Right atrium auricular region (tissue), 2 donors: Measurements from ENCODE around the gene PDE9A. TPM values are rescaled to one million over a fixed set of nuclear protein-coding genes. Genes with fewer than 3 reads are reported as not detected.
"Not testable (repeated sequence)": the region's sequence is repeated elsewhere in the genome, so short reads cannot be mapped to it uniquely, and the experiment has no call there.

Experiments
- DNase-seq: peaks from one replicate; pipeline ENCODE4 v3.0.0-alpha.2; 2019; ENCODE audit warnings: low spot score
- H3K27ac ChIP-seq, 2 donors: fragments of 200-600 bp; sonication (generic); 1 replicate in 1 of 2; 2 replicates in 1 of 2; pipeline ENCODE4 v1.5.1; 2016 to 2019
- H3K27me3 ChIP-seq, 2 donors: fragments of 200-600 bp; sonication (generic); one replicate each; pipeline versions ENCODE4 v1.5.1 to v1.6.0; 2017 to 2019
- H3K36me3 ChIP-seq: fragments of 200-600 bp; sonication (generic); one replicate; pipeline ENCODE4 v1.5.1; 2016
- H3K4me1 ChIP-seq, 2 donors: fragments of 200-600 bp; sonication (generic); one replicate each; pipeline versions ENCODE4 v1.5.1 to v1.6.0; 2017 to 2019
- H3K4me3 ChIP-seq, 2 donors: fragments of 200-600 bp; sonication (generic); 1 replicate in 1 of 2; 2 replicates in 1 of 2; pipeline ENCODE4 v1.5.1; 2017 to 2019; ENCODE audit warnings: mild to moderate bottlenecking in 1 of 2, moderate library complexity in 1 of 2
- H3K9me3 ChIP-seq, 2 donors: fragments of 200-600 bp; sonication (generic); one replicate each; pipeline ENCODE4 v1.5.1; 2019
- CTCF ChIP-seq, 2 donors: fragments of 200-600 bp; sonication (generic); IDR thresholded peaks; one replicate each; pipeline ENCODE4 v1.5.1; 2019; ENCODE audit warnings: antibody characterized with exemption in 2 of 2
- total RNA-seq, 2 donors: library from RNA; depleted of rRNA; stranded (reverse); fragments of >200 nt; gene quantifications; one replicate each; pipeline ENCODE4 v1.1.0, GENCODE V29; 2016

PDE9A gene
- total RNA-seq, 2 donors from 2014 or later, result 1.1 to 2.0 TPM

- TF ChIP-seq CTCF (IDR thresholded peaks at IDR 0.05), result no peak
- no peaks in the 10 kb centered on the region for H3K9me3 ChIP-seq
- no peak overlapping the region for H3K27ac ChIP-seq
- no peaks in the 10 kb centered on the region for H3K4me1 ChIP-seq
- H3K36me3 ChIP-seq, result no peaks in the 10 kb centered on the region
- no peak for DNase-seq
- no peaks in the 10 kb centered on the region for H3K27me3 ChIP-seq
- H3K4me3 ChIP-seq, result no peak overlapping the region
Observed at GRCh38 chr21:42794551-42794950, 141.1 kb downstream of the PDE9A start.

- H3K4me1 ChIP-seq, result no peaks in the 10 kb centered on the region
- H3K27me3 ChIP-seq, result no peaks in the 10 kb centered on the region
- no peak overlapping the region for H3K27ac ChIP-seq
- no peaks in the 10 kb centered on the region for H3K36me3 ChIP-seq
- no peak for DNase-seq
- H3K9me3 ChIP-seq, result no peaks in the 10 kb centered on the region
- TF ChIP-seq CTCF (IDR thresholded peaks at IDR 0.05), result no peak
- H3K4me3 ChIP-seq, result no peak overlapping the region
Observed at GRCh38 chr21:42796327-42797062, 143.1 kb downstream of the PDE9A start.

- TF ChIP-seq CTCF (IDR thresholded peaks at IDR 0.05), result no peak
- DNase-seq, result no peak
- H3K27me3 ChIP-seq, result no peaks in the 10 kb centered on the region
Observed at GRCh38 chr21:42797522-42797921, 144.1 kb downstream of the PDE9A start.

GRCh38 chr21:42798106-42798505, 144.7 kb downstream of the PDE9A start:
- Histone ChIP-seq H3K27me3 (no peaks in the 10 kb centered on the region), H3K9me3 (no peaks in the 10 kb centered on the region), H3K4me3 (no peak overlapping the region), H3K27ac (no peak overlapping the region), H3K4me1 (no peaks in the 10 kb centered on the region), H3K36me3 (no peaks in the 10 kb centered on the region)
- no peak for TF ChIP-seq CTCF (IDR thresholded peaks at IDR 0.05)
- no peak for DNase-seq

More at GRCh38 chr21:42797522-42797921, 144.1 kb downstream of the PDE9A start:
- Histone ChIP-seq H3K4me3 (no peak overlapping the region), H3K36me3 (no peaks in the 10 kb centered on the region), H3K27ac (no peak overlapping the region), H3K9me3 (no peaks in the 10 kb centered on the region), H3K4me1 (no peaks in the 10 kb centered on the region)

GRCh38 chr21:42799516-42799915, 146.1 kb downstream of the PDE9A start:
- no peak for TF ChIP-seq CTCF (IDR thresholded peaks at IDR 0.05)
- no peak for DNase-seq
- Histone ChIP-seq H3K36me3 (no peaks in the 10 kb centered on the region), H3K4me1 (no peaks in the 10 kb centered on the region), H3K27me3 (no peaks in the 10 kb centered on the region), H3K27ac (no peak overlapping the region), H3K4me3 (no peak overlapping the region), H3K9me3 (no peaks in the 10 kb centered on the region)

GRCh38 chr21:42799948-42800347, 146.5 kb downstream of the PDE9A start:
- no peak for DNase-seq
- Histone ChIP-seq H3K27me3 (no peaks in the 10 kb centered on the region), H3K4me3 (no peak overlapping the region), H3K36me3 (no peaks in the 10 kb centered on the region), H3K4me1 (no peaks in the 10 kb centered on the region), H3K9me3 (no peaks in the 10 kb centered on the region), H3K27ac (no peak overlapping the region)
- no peak for TF ChIP-seq CTCF (IDR thresholded peaks at IDR 0.05)

GRCh38 chr21:42801616-42802015, 148.2 kb downstream of the PDE9A start:
- not testable (repeated sequence) for H3K27me3 ChIP-seq, H3K4me1 ChIP-seq, DNase-seq, H3K36me3 ChIP-seq, H3K4me3 ChIP-seq, H3K9me3 ChIP-seq, H3K27ac ChIP-seq
